ENCODE data around the gene CCDC78.

Gene CCDC78

GRCh38 chr16:766008-766819, 40.0 kb upstream of the CCDC78 start:
- no peak for TF ChIP-seq TARDBP (IDR thresholded peaks at IDR 0.05)
- no peak for TF ChIP-seq BHLHE40 (IDR thresholded peaks at IDR 0.05; ENCODE audit: borderline replicate concordance)
- no peak for TF ChIP-seq FOXM1 (IDR thresholded peaks at IDR 0.05; ENCODE audit: borderline replicate concordance)
- no peak for TF ChIP-seq ZNF384 (IDR thresholded peaks at IDR 0.05)
- TF ChIP-seq L3MBTL2 (conservative IDR thresholded peaks at IDR 0.05), result no peak
- TF ChIP-seq NFRKB (IDR thresholded peaks at IDR 0.05), result no peak
- TF ChIP-seq ARNT (IDR thresholded peaks at IDR 0.05), result no peak
- TF ChIP-seq FOXK2 (IDR thresholded peaks at IDR 0.05), result no peak
- TF ChIP-seq SUZ12 (IDR thresholded peaks at IDR 0.05), result no peak
- no peak for TF ChIP-seq SP1 (IDR thresholded peaks at IDR 0.05)
- TF ChIP-seq FOXA1 (IDR thresholded peaks at IDR 0.05), result no peak
- TF ChIP-seq LEF1 (IDR thresholded peaks at IDR 0.05; ENCODE audit: borderline replicate concordance), result no peak
- no peak for TF ChIP-seq PKNOX1 (IDR thresholded peaks at IDR 0.05)
- TF ChIP-seq CTBP1 (IDR thresholded peaks at IDR 0.05; ENCODE audit: borderline replicate concordance), result no peak
- TF ChIP-seq ELF4 (IDR thresholded peaks at IDR 0.05), result no peak
- TF ChIP-seq HDGF (IDR thresholded peaks at IDR 0.05; ENCODE audit: borderline replicate concordance), result no peak
- POLR2A ChIA-PET, result no interaction called here
- CTCF ChIA-PET, result no interaction called here
- no peak for DNase-seq (ENCODE audit: extremely low spot score)

- ChIA-PET POLR2A (no interaction called here), CTCF (no interaction called here)
- no peak for TF ChIP-seq BHLHE40 (IDR thresholded peaks at IDR 0.05; ENCODE audit: borderline replicate concordance)
- no peak for TF ChIP-seq ZNF384 (IDR thresholded peaks at IDR 0.05)
- no peak for TF ChIP-seq SUZ12 (IDR thresholded peaks at IDR 0.05)
- no peak for TF ChIP-seq PKNOX1 (IDR thresholded peaks at IDR 0.05)
- TF ChIP-seq NFRKB (IDR thresholded peaks at IDR 0.05), result no peak
- no peak for TF ChIP-seq L3MBTL2 (conservative IDR thresholded peaks at IDR 0.05)
- TF ChIP-seq ARNT (IDR thresholded peaks at IDR 0.05), result no peak
- no peak for TF ChIP-seq TARDBP (IDR thresholded peaks at IDR 0.05)
- TF ChIP-seq FOXM1 (IDR thresholded peaks at IDR 0.05; ENCODE audit: borderline replicate concordance), result no peak
- TF ChIP-seq ELF4 (IDR thresholded peaks at IDR 0.05), result no peak
- TF ChIP-seq FOXK2 (IDR thresholded peaks at IDR 0.05), result no peak
- no peak for TF ChIP-seq SP1 (IDR thresholded peaks at IDR 0.05)
- TF ChIP-seq HDGF (IDR thresholded peaks at IDR 0.05; ENCODE audit: borderline replicate concordance), result no peak
- no peak for DNase-seq (ENCODE audit: extremely low spot score)
These were observed 39.2 kb upstream of the CCDC78 start for GRCh38 chr16:765488-765865.

DNA sequence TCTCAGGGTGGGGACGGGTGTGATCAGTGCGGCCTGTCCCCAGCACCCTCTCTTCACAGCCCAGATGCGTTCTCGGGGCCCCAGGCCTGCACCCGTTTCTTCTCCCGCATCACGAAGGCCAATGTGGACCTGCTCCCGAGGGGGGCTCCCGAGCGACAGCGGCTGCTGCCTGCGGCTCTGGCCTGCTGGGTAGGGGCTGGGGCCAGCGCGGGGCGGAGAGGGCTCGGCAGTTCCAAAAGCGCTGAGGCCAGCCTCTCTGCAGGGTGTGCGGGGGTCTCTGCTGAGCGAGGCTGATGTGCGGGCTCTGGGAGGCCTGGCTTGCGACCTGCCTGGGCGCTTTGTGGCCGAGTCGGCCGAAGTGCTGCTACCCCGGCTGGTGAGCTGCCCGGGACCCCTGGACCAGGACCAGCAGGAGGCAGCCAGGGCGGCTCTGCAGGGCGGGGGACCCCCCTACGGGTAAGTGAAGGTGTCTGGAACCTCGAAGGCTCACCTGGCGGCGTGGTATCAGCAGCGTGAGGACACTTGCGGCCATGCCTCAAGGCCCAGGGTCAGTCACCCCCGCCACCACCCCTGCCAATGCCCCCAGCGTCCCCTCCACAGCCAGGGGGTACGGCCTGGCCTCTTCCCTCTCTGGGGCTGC, 38.7 kb upstream of the CCDC78 start:
- CTCF ChIA-PET, result no interaction called here
- POLR2A ChIA-PET, result no interaction called here
- TF ChIP-seq FOXA1 (IDR thresholded peaks at IDR 0.05) (no peak), ARNT (IDR thresholded peaks at IDR 0.05) (no peak), BHLHE40 (IDR thresholded peaks at IDR 0.05; ENCODE audit: borderline replicate concordance) (no peak), ZNF384 (IDR thresholded peaks at IDR 0.05) (no peak), NFRKB (IDR thresholded peaks at IDR 0.05) (no peak), FOXM1 (IDR thresholded peaks at IDR 0.05; ENCODE audit: borderline replicate concordance) (no peak), L3MBTL2 (conservative IDR thresholded peaks at IDR 0.05) (no peak), CTBP1 (IDR thresholded peaks at IDR 0.05; ENCODE audit: borderline replicate concordance) (no peak)
- no peak for DNase-seq (ENCODE audit: extremely low spot score)

DNA sequence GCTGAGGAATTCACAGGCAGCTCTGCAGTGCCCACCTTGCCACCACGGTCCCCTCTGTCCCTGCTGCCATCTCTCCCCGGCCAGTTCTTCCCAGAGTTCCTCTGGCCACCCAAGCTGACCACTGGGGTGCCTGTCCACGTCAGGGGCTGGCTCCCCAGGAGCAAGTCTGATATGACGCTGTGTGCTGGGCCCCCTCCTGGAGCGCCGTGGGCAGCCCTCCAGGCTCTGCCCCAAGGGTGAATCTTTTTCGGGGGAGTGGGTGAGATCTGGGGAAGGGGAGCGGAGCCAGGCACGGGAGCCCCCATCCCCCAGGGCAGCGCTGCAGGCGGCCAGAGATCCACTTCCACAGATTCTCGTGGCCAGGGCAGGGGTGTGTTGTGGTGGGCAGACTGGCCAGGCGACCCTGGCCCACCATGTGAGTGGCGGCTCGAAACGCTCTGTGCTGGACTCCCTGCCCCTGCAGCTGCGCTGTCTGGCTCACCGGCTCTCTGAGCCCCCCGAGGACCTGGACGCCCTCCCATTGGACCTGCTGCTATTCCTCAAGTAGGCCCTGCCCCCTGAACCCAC, 38.0 kb upstream of the CCDC78 start:
- DNase-seq (ENCODE audit: extremely low spot score), result no peak
- CTCF ChIA-PET, result interaction anchor here (0.7 kb wide), 1 partner anchor 52 kb away, joined by 3 read pairs; no protein-coding TSS in a partner anchor
- TF ChIP-seq FOXK2 (IDR thresholded peaks at IDR 0.05) (no peak), ZNF384 (IDR thresholded peaks at IDR 0.05) (no peak), ELF4 (IDR thresholded peaks at IDR 0.05) (no peak), PKNOX1 (IDR thresholded peaks at IDR 0.05) (no peak), CTBP1 (IDR thresholded peaks at IDR 0.05; ENCODE audit: borderline replicate concordance) (no peak), TARDBP (IDR thresholded peaks at IDR 0.05) (no peak), BHLHE40 (IDR thresholded peaks at IDR 0.05; ENCODE audit: borderline replicate concordance) (no peak)
- POLR2A ChIA-PET, result no interaction called here

DNA sequence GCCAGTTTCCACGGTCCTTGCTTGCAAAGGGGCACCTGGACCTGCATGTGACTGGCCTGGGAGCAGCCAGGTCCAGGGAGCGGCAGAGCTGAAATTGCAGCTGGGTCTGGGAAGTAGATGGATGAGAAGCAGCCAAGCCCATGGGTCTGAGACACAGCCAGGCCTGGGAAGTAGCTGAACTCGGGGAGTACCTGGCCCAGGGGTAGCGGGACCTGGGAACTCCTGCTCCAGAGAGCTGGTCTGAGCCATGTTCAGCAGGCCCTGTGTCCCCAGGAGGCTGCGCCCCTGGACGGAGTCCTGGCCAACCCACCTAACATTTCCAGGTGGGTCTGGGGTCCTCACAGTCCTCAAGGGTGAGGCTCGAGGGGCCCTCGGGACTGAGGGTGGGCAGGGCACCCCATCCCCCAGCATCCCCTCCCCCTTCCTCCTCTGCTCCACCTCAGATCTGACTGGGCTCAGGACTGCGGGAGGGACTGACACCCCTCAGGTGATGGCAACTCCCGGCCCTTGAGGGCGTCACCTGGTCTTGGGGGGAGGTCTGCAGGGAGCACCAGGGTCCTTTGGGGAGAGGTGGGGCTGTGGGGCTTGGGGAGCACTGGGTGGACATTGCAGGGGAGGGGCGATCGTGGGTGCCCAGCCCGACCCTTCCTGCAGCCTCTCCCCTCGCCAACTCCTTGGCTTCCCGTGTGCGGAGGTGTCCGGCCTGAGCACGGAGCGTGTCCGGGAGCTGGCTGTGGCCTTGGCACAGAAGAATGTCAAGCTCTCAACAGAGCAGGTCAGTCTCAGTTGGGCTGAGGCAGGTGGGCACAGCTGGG, 37.3 kb upstream of the CCDC78 start:
- TF ChIP-seq CTBP1 (IDR thresholded peaks at IDR 0.05; ENCODE audit: borderline replicate concordance), result no peak
- no peak for TF ChIP-seq FOXA1 (IDR thresholded peaks at IDR 0.05)
- no peak for TF ChIP-seq FOXK2 (IDR thresholded peaks at IDR 0.05)
- TF ChIP-seq BHLHE40 (IDR thresholded peaks at IDR 0.05; ENCODE audit: borderline replicate concordance), result no peak
- TF ChIP-seq ZNF384 (IDR thresholded peaks at IDR 0.05), result no peak
- TF ChIP-seq ELF4 (IDR thresholded peaks at IDR 0.05), result no peak
- ChIA-PET POLR2A (no interaction called here), CTCF (interaction anchor here (0.7 kb wide), 1 partner anchor 51 kb away, joined by 3 read pairs; no protein-coding TSS in a partner anchor)
- no peak for DNase-seq (ENCODE audit: extremely low spot score)

Data from HEK293T (cell line).